Activated CD4-positive, CD25-positive, alpha-beta regulatory T cell treated with anti-CD3 and anti-CD28 coated beads, Interleukin-2, amount 50 U/mL, for 24 hours (primary cell): ENCODE data around the gene ZNF431.
A peak's percentile ranks its signal among the peaks of the same experiment; 100 is the strongest.
"Not testable (repeated sequence)": the region's sequence is repeated elsewhere in the genome, so short reads cannot be mapped to it uniquely, and the experiment has no call there.

Experiments used
- ATAC-seq, 2 donors: fragments of 150-1000 bp; cut with Tn5 transposase; one replicate each; pipeline ENCODE4 v1.10.0; 2021; ENCODE audit warnings: mild to moderate bottlenecking in 1 of 2, moderate library complexity in 1 of 2

Gene ZNF431

DNA sequence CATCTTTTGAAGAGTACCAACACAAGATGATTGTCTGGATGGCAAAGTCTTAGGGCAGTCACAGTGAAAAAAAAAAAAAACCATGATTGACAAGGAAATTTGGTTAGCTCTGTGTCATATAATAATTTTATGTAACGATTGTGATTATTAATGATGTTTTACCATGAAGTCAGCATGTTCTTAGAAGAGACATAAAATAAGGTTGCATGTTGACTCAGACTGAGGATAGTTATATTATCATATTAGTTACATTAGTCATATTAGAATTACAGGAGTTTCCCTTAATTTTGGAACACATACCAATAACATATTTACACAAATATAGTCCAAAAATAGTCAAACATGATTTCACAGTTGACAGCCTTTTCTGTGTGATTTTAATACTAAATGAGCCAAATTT, 5.7 kb downstream of the ZNF431 start:
- peak; percentile 70 to 87 for ATAC-seq

DNA sequence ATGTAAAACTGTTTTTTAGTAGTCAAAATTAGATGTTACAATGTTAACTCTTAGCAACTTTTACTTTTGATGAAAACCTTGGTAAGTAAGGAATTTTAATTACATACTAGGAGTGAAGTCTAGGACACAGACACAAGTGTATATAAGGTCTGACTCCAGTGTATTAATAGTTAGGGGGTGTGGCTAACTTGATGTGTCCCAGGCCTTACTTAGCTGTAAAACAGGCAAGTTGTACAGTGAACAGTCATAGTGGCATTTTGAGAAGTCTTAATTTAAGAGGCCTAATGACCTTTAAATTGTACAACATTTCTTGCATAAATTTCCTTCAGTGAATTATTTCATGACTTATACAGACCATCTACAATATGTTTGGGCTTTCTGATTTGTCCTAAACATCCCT, 6.8 kb downstream of the ZNF431 start:
- no peak for ATAC-seq

DNA sequence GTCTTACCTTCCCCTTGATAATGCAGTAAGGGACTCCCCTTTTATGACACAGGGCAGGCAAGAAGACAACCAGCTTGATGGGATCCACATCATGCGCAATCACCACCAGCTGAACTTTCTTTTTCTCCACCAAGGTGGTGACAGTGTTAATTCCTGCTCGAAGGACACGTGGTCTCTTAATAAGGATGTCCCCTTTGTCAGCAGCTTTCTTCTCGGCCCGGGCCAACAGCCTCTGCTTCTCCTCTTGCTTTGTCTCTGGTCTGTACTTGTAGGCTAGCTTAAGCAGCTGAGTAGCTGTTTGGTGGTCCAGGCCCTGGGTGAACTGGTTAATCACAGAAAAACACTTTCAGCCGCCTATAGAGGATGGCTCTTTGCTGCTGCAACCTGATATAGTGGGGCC, 8.0 kb downstream of the ZNF431 start:
- no peak for ATAC-seq

DNA sequence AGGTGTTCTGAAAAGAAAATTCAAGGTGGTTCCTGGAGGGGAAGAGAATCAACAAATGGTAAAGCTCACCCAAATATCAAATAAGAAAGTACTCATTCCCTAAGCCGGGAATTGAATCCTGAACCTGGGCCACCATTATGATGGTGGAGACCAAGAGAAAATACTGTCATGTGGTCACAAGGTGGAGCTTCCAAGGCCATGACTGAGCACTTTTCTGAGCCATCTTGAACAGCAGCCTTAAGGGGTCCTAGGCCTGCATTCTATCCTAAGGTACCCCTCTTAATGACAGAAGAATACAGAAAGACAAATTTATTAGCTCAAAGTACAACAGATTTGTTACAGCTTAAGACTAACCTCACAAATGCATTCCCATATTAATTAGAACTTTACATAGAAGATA, 9.6 kb downstream of the ZNF431 start:
- no peak for ATAC-seq

DNA sequence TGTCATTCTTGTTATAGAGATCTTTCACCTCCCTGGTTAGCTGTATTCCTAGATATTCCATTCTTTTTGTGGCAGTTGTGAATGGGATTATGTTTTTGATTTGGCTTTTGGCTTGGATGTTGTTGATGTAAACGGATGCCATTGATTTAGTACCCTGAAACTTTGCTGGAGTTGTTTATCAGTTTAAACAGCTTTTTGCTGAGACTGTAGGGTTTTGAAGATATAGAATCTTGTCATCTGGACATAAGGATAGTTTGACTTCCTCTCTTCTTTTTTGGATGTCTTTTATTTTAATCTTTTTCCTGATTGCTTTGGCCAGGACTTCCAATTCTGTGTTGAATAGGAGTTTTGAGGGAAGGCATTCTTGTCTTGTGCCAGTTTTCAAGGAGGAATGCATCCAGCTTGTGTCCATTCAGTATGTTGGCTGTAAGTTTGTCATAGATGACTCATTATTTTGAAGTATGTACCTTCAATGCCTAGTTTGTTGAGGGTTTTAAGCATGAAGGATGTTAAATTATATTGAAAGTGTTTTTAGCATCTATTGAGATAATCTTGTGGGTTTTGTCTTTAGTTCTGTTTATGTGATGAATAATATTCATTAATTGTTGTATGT, 16.8 kb downstream of the ZNF431 start:
- ATAC-seq = no peak

DNA sequence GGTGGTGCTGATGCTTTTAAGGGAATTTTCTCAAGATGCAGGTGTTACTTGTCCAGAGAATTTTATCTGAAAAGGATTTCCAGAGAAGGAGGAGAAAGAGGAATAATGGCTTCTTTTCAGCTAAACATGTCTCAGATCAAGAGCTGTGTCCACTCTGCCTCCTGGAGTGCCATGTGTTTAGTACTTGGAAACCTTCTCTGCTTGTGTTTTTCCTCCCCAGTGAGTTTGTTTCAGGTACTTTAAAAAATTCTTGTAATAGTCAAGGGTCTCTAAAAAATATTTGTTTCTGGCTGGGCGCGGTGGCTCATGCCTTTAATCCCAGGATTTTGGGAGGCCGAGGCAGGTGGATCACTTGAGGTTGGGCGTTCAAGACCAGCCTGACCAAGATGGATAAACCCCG, 22.7 kb downstream of the ZNF431 start:
- no peak for ATAC-seq

DNA sequence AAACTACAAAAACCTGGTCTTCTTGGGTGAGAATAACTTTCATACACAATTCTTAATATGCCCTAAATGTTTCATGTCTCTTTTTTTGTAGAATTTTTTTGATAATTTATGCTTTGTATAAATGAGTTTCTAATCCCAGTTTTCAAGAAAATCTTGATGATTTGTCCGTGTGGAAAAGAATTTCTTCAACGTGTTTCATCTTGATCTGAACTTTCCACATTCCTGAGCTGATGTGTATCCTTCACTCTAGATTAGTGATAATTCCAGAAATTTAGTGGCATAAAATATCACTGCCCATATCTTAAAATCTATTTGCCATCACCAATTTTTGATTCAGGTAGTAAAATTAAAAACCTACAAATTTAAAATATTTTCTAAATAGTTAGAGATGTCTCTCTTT, 24.6 kb downstream of the ZNF431 start:
- no peak for ATAC-seq

DNA sequence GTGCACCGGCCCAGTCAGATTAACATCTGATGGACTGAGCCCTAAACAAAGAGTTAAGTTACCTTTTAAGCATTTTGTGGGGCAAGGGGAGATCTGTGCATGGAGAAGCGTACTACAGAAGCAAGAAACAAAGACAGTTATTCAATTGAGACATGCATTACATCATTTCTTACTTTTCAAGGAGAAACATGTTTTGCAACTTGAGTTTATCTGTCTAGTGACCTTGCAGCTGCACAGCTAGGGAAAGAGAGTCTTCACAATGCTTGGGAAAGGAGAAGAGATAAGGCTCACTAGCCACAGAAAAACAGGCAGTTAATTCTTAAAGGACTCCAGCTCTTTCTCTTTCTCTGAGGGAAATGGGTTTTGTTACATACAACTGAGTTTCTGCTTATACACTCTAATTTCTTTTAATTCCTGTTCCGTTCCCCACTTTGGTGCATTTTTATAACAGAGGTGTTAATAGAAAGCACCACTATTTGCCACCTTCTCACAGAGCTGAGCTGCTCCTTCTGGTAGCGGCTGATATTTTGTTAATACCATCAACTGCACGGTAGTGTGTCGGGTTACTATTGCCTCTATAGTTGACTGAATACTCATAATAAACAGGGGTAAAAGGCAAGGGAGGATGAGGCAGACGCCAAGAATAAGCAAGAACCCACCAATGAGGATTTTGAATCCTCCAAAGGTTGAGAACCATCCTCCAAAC, 55.9 kb downstream of the ZNF431 start:
- ATAC-seq = no peak

DNA sequence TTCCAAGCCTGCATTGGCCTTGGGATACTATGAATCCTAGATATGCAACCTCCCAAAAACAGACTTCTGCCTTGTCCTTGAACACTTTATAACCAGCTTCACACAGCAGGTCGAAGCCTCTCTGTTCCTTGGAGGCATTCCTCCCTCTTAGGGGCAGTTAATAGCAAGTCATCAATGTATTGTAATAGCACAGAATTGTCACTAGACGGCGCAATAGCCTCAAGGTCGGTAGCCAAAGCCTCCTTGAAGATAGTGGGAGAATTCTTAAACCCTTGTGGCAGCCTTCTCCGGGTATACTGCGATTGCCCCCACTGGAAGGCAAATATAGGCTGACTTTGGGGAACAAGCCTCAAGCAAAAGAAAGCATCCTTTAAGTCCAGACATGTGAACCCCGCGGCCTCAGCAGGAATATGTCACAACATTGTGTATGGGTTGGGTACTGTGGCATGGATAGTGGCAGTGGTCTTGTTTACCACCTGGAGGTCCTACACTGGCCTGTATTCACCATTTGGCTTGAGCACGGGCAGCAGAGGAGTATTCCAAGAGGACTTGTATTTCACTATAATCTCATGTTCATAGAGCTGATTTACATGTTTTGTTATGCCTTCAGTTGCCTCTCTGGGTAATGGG, 61.1 kb downstream of the ZNF431 start:
- ATAC-seq = no peak

DNA sequence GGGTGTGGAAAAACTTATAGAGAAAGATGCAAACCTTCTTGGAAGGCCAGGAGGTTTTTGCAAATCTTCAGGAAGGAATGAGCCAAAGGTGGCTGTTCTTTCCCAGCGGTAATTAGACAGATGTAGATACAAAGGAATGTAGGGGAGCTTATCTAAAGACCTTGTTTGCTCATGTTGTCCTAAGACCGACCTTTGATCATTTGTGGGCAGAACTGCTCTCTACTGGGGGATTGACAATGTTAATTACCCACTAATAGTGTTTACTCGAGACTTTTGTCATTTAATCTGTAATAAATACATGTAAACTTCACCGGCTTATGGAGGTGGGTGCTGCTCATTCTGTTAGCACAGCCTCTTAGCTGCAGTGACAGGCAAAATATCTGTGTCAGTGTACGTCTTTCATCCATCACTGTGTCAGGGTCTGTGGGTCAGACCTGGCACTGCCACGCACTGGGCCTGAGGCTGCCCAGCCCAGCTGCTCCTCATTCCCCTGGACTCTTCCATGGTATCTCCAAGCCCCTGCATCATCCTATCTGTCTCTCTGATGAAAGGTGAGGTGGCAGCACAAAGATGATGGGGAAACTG, 68.3 kb downstream of the ZNF431 start:
- no peak for ATAC-seq

DNA sequence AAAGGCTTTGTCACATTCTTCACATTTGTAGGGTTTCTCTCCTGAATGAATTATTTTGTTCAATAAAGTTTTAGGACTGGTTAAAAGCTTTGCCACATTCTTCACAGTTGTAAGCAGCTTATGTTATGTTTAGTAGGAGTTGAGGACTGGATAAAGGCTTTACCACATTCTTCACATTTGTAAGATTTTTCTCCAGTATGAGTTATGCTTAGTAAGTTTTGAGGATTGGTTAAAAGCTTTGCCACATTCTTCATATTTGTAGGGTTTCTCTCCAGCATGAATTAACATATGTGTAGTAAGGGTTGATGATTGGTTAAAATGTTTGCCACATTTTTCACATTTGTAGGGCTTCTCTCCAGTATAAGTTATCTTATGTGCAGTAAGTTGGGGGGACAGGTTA, 79.9 kb downstream of the ZNF431 start:
- no peak for ATAC-seq

DNA sequence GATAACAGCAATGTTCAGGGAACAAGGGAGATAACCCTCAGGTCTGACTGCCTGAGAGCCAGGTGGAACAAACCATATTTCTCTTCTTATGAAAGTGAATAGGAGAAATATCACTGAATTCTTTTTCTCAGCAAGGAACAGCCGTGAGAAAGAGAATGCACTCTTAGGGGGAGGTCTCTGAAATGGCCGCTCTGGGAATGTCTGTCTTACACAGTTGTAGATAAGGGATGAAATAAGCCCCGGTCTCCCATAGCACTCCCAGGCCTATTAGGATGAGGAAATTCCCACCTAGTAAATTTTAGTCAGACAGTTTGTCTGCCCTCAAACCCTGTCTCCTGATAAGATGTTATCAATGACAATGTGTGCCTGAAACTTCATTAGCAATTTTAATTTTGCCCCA, 88.1 kb downstream of the ZNF431 start:
- ATAC-seq = not testable (repeated sequence)

DNA sequence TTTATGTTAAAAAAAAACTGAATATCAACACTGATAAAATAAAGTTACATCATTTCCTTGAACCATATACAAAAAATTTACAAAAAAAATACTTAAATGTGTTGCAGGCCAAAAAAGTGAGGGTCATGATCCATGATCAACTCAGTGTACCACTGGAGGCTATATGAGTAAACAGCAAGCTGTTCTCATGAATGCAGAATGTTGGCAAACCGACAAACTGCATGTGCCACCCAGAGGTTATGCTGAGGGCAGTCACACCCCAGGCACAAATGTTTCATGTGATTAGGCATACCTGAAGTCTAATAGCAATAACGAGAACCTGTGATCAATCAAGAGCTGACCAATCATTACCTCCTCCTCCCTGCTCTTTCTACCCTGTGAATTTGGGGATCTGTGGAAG, 91.9 kb downstream of the ZNF431 start:
- no peak for ATAC-seq

DNA sequence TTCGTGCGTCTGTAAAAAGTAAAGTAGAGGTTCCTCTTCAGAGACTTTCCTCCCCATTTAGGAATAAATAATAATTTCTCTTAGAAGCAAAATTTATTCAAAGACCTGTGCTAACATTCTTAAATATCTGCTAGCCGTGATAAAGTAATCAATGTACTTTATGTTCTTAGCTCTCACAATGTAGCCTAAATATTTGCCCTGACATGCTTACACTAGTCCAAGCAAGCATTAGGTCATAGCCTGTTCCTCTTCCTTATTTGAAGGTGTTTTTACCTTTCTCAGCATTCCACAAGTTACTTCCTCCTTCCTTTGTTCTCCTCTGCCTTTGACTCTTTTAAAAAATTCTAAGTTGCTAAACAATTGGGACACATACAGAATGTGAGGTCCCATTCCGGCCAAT, 94.9 kb downstream of the ZNF431 start:
- ATAC-seq = not testable (repeated sequence)

DNA sequence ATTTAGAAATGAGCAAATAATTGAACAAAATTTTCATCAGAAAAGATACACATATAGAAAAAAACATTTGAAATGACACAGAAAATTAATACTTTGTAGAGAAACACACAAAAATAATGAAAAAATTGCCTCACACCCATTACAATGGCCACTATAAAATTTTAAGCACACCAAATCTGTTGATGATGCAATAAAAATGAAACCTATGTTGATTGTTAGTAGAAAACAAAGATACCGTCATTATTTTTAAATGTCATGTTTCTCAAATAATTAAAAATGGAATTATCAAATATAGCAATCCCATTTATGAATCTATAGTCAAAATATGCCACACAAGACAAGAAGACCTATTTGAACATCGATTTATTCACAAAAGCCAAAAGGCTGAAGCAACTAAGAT, 96.8 kb downstream of the ZNF431 start:
- ATAC-seq = no peak
